KOPT-K1 (cell line): ENCODE measurements around the gene BRSK2.

Experiments used
- H3K27ac ChIP-seq: fragments of 200-600 bp; sonication (generic); 2 replicates; pipeline ENCODE4 v1.5.1; 2016; ENCODE audit warnings: antibody characterized with exemption, mild to moderate bottlenecking, low read depth, low read length; ENCODE audit not compliant: poor library complexity, severe bottlenecking
- H3K36me3 ChIP-seq: fragments of 200-600 bp; sonication (generic); 2 replicates; pipeline ENCODE4 v1.5.1; 2017; ENCODE audit warnings: antibody characterized with exemption, mild to moderate bottlenecking, low read length, moderate library complexity; ENCODE audit not compliant: insufficient read depth
- H3K9me3 ChIP-seq: fragments of 200-600 bp; sonication (generic); 2 replicates; pipeline ENCODE4 v1.5.1; 2017; ENCODE audit warnings: antibody characterized with exemption, low read length, mild to moderate bottlenecking; ENCODE audit not compliant: insufficient read depth, poor library complexity, severe bottlenecking

Gene BRSK2

DNA sequence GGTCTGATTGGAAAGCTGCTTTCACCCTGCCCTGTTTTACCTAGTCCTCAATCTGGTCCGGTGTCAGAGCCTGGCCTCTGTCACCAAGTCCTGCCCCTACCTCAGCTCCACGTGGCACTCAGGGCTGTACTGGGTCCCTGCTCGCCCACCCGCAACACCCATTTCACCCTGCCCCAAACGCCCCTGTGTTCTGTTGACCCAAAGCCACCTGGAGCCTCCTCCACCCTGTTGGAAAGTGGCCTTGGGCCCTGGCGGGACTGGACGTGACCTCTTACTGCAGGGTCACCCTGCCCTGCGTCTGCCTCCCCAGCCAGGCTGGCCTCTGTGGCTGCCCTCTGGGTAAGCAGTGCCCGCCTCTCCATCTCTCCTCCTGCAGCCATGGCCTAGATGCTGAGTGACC is 21.5 kb upstream of the BRSK2 start:
- Histone ChIP-seq H3K9me3 (peaks cover 29% of the 10 kb centered on the region), H3K36me3 (no peaks in the 10 kb centered on the region), H3K27ac (no peak overlapping the region)

DNA sequence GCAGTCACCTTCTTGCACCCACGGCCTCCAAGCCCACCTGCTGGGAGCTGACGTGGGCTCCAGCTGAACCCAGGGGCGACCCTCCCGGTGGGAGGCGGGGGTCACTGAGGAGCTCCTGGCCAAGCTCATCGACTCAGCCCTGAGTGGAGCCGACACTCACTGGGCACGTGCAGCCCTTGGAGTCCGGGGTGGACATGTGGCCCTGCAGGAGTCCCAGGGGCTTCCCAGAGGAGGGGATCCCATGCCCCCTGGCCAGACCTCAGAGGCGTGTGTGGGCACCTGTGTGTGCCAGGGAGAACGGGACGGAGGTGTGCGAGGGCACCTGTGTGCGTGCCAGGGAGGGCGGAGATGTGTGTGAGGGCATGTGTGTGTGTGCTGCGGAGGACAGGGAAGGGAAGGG is 20.8 kb upstream of the BRSK2 start:
- H3K9me3 ChIP-seq = peaks cover 29% of the 10 kb centered on the region
- no peak overlapping the region for H3K27ac ChIP-seq
- no peaks in the 10 kb centered on the region for H3K36me3 ChIP-seq

DNA sequence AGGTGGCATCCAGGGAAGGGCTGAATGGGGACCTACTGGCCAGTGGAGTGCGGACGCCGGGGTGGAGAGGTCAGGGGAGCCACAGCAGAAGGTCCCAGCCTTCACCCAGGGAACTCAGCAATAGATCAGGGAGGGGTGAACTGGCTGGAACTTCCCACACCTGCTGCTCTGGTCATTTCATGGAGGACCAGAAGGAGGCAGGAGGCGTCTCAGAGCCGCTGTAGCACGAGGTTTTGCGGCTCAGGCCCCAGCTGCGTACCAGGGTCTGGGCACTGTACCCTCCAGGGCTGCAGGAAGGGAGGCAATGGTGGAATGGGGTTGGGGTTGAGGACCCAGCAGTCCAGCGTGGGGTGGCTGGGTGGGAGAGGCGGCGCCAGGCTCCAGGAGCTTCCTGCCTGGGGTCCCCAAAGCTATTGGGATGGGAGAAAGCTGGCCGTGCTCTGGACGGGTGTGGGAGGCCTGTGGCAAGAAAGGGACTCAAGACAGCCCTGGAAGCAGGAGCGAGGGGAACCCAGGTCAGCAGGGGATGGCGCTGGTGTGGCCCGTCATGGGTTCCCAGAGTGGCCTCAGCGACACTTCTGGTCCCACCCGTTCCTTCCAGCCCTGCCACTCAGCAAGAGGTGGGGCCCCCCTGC is 20.2 kb upstream of the BRSK2 start:
- H3K27ac ChIP-seq = no peak overlapping the region
- H3K36me3 ChIP-seq = no peaks in the 10 kb centered on the region

DNA sequence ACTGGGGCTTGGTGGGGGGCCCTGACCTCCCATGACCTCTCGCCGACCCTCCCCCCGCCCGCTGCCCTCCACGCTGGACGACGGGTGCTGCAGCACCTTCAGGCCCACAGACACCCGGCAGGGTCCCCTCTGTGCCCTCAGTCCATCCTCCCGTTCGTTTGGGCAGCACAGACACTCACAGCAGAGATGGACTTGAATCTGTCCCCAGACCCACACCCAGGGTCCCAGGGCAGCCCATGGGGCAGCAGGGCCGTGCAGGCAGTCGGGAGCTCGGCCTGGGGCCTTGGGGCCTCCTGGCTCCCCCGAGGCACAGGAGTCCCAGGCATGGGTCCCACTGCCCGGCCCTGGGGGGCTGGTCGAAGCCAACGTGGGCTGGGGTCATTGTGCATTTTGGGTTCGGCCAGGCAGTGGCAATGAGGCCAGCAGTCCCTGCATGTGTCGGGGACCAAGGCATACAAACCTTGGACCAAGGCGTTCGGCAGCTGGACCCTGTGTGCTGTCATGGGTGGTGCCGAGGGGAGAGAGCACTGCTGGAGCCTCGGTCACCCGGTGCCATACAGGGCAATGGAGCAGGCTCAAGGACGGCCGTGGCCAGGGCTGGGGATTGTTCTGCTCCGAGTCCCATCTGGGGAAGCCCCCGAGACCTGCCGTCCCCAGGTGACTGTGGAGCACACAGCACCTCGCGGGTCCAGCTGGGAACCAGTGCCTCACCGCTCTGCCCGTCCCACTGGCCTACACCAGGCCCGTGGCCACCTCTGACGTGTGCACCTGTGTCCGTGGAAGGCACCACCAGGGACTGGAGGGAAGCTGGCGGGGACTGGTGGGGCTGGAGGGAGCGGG is 19.3 kb upstream of the BRSK2 start:
- no peak overlapping the region for H3K27ac ChIP-seq
- H3K9me3 ChIP-seq = peaks cover 18% of the 10 kb centered on the region
- no peaks in the 10 kb centered on the region for H3K36me3 ChIP-seq

More for the DNA sequence above, 20.2 kb upstream of the BRSK2 start:
- H3K9me3 ChIP-seq = peaks cover 27% of the 10 kb centered on the region

DNA sequence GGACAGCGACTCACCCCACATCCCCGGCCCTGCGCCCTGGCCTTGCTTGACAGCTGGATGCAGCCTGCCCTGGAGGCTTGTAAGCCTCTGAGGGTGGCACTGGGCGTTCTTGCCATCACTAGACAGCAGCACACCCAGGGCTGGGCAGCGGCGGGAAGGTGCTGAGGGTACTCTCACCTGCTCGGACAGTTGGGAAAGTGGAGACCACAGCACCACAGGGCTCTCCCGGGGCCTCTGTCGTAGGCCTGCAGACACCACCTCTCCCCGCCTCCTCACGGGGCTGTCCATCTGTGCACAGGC is 18.8 kb upstream of the BRSK2 start:
- Histone ChIP-seq H3K27ac (no peak overlapping the region), H3K9me3 (peaks cover 13% of the 10 kb centered on the region), H3K36me3 (no peaks in the 10 kb centered on the region)

DNA sequence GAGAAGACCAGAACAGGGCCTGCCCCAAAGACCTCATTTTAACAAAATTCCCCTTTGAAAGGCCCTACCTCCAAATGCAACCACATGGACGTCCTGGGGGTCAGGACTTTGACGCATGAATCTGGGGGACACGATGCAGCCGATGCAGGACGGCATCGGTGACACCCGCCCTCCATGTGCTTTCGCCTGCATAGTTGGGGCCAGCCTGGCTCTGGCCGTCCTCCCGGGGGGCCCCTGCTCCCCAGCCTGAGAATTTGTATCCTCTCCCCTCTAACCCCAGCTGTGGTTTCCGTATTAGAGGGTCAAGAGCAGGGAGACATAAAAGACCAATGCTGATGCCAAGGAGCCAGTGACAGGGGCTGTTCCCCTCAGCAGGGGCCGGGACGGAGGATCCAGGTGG is 18.4 kb upstream of the BRSK2 start:
- Histone ChIP-seq H3K9me3 (peaks cover 9% of the 10 kb centered on the region), H3K27ac (no peak overlapping the region), H3K36me3 (no peaks in the 10 kb centered on the region)

DNA sequence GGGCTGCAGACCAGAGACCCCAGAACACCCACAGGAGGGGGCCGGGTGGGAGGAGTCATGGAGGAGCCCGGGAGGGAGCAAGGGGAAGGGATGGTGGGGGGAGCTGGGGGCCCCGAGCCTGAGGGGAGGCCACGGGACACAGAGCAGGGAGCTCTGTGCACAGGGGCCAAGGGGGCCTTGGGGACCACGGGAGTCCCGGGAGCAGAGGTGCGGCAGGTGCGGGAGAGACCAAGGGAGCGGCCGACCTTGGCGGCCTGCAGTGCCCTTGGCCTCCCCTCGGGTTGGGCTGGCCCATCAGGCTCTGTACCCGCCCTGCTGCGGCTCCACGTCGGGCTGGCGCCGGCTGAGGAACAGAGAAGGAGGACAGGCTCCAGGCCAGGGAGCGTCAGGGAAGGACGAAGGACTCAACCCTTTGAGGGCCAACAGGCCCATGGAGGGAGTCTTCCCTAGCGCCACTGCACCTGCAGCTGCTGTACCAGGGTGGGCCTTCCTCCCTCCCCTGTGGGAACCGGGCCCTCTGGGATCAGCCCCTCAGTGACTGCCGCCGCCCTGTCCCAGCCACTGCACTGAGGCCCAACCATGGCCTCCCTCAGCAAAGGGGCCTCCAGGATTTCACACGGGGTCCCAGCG is 17.8 kb upstream of the BRSK2 start:
- no peaks in the 10 kb centered on the region for H3K36me3 ChIP-seq
- H3K9me3 ChIP-seq = peaks cover 3% of the 10 kb centered on the region
- no peak overlapping the region for H3K27ac ChIP-seq

DNA sequence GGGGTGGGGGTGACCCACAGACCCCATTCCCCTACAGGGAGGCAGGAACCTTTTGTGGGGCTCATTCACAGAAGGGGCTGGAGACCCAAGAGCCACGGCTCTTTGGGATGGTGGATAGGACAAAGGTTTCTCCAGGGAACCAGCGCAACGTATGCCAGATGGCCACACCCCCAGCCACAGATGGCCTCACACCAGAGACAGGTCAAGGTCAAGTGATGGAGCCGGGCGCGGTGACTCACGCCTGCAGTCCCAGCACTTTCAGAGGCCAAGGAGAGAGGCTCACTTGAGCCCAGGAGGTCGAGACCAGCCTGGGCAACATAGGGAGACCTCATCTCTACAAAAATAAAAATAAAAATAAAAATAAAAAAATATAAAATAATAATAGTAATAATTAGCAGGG is 17.1 kb upstream of the BRSK2 start:
- Histone ChIP-seq H3K36me3 (no peaks in the 10 kb centered on the region), H3K9me3 (no peaks in the 10 kb centered on the region), H3K27ac (no peak overlapping the region)

DNA sequence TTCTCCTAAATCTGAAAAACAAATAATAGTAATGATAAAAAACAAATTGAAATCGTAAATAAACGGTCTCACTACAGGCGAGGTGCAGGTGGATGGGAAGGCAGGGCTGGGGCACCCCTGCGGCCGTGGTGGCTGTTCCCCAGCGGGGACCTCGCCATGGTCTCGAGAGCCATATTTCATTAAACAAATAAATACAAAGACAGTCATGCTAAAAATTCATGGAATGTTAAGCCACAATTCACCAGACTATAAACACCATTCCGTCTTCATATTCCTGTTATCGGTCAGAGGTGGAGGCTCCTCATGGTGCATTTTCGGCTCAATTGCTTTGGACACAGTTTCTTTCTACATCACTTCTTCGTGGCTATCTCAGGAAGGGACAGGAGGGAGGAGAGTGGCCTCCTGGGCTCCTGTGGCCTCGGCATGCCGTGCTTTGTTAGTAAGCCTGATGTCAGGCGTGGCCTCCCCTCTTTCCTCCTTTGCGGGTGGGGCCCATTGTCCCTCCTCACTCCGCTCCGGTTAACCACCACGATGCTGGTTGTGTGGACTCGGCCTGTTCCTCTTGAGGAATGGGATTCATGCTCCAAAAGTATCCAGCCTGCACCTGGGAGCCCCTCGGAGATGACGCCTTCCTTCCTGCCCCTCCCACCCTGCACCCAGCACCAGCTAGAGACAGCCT is 16.1 kb upstream of the BRSK2 start:
- Histone ChIP-seq H3K9me3 (no peaks in the 10 kb centered on the region), H3K36me3 (no peaks in the 10 kb centered on the region), H3K27ac (no peak overlapping the region)

DNA sequence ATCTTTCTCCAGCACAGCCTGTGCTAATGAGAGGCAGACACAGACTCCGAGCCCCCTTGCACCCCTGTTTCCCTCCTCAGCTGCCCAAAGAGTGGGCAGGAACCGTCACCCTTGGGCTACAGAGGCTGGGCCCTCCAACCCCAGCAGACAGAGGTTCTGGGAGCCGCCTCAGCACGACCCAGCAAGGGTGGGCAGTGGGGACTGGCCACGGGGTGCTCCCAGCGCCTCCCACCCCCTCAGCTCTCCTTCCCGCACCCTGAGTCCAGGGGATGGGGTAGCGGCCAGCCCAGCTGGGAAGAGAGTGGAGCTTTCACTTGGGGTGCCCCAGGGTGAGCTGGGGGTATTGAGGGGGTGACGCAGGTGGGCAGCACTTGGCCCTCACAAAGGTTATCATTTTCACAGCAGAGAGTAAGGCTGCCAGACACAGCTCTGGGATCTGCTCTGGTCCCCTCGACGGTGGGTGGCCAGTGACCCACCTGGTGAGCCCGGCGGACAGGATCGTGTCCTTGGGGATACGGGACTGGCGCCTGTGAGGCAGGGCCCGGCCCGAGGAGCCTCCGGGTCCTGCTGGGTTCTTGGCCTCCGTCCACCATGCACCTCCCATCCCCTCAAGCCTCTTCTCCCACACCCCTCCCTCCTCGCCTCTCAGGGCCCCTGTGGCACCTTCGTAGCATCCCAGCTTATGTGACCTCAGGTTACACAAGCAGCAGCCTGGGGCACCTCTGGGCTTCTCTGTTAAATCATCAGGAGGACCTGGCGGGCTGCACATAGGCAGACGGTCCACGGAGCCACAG is 14.4 kb upstream of the BRSK2 start:
- H3K27ac ChIP-seq = no peak overlapping the region
- no peaks in the 10 kb centered on the region for H3K9me3 ChIP-seq
- H3K36me3 ChIP-seq = no peaks in the 10 kb centered on the region

DNA sequence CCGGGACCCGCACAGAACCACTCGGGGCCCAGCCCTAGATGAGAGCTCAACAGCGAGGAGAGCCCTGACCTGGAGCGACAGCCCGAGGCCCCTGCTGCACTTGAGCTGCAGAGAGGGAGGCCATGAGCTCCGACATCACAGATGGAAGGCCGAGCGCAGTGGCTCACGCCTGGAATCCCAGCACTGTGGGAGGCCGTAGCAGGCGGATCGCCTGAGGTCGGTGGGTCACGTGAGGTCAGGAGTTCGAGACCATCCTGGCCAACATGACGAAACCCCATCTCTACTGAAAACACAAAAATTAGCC is 13.8 kb upstream of the BRSK2 start:
- Histone ChIP-seq H3K36me3 (no peaks in the 10 kb centered on the region), H3K9me3 (no peaks in the 10 kb centered on the region), H3K27ac (no peak overlapping the region)

DNA sequence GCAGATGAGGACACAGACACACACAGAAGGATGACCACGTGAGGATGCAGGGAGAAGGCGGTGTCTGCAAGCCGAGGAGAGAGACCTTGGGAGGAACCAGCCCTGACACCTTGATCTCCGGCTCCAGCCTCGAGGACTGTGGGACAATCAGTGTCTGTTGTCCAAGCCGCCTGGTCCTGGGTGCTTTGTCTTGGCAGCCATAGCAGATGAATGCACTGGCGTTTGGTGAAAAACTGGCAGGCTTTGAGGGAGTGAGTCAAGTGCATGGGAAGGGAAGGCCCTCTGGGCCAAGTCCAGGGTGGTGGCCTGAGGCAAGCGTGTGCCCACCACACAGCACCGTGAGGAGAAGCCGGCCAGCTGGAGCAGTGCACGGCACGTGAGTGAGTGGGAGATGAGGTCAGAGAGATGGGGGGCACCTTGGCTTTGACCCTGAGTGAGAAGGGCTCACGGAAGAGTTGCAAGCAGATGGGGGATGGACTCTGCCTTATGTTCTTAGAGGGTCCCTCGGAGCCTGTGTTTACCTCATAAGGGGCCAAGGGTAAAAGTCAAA is 12.4 kb upstream of the BRSK2 start:
- no peak overlapping the region for H3K27ac ChIP-seq
- H3K36me3 ChIP-seq = no peaks in the 10 kb centered on the region
- H3K9me3 ChIP-seq = no peaks in the 10 kb centered on the region

DNA sequence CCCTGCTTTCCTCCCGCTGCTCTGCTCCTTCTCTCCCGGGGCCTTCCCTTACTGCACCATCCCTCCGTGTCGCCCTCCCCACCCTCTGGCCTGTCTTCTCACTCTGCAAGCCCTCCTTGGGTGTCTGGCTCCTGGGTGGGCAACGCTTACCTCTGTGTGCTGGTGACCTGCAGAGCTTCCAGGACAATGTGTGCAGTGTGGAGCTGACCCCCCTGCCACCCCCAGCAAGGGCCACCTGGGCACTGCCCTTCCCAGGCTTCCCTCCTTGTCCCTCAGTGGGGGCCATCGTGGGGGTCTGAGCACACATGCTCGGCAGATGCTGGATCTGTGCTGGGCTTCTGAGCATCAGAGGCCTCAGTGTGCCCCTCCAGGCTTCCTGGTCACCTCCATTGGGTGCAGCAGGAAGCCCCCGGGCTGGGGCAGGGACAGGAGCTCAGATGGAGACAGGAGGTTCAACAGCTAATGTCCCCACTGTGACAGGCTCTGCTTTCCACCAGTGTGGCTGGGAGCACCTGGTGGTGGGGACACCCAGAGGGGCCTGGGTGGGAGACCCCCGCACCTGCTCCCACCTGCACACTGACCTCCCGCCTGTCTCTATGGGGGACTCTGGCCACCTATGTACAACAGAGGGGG is 7.8 kb upstream of the BRSK2 start:
- H3K9me3 ChIP-seq = no peaks in the 10 kb centered on the region
- H3K27ac ChIP-seq = no peak overlapping the region

DNA sequence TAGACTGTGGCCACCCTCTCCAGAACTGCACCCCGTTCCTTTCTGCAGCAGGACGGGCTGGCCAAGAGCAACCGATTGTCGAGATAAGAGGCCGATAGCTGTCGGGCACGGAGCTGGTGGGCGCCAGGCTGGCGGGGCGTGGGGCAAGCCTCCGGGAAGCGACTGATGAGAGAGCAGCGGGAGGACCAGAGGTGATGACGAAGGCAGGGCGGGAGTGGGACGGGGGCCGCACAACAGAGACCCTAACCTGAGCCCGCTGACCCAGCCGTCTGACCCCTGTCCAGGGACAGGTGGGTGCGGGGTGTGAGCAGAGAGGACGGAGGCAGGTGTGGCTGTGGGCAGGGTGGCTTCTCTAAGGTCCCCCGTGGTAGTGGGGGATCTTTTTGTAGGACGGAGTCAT is 7.3 kb upstream of the BRSK2 start:
- no peaks in the 10 kb centered on the region for H3K36me3 ChIP-seq
- H3K9me3 ChIP-seq = no peaks in the 10 kb centered on the region
- no peak overlapping the region for H3K27ac ChIP-seq

More for the DNA sequence above, 7.8 kb upstream of the BRSK2 start:
- H3K36me3 ChIP-seq = no peaks in the 10 kb centered on the region
